HG03571 (cell line): Measurements from ENCODE around the gene TBC1D1.
"Not testable (repeated sequence)": the region's sequence is repeated elsewhere in the genome, so short reads cannot be mapped to it uniquely, and the experiment has no call there.

Experiments used
- ATAC-seq: cut with Tn5 transposase; IDR thresholded peaks from one replicate; pipeline ENCODE4 v1.9.1; 2021; ENCODE audit not compliant: unreplicated experiment

The TBC1D1 gene

GRCh38 chr4:38007645-38008044 lies 116.8 kb downstream of the TBC1D1 start:
- ATAC-seq = no peak

GRCh38 chr4:38008571-38009021 lies 117.7 kb downstream of the TBC1D1 start:
- ATAC-seq = no peak

GRCh38 chr4:38009421-38009820 lies 118.5 kb downstream of the TBC1D1 start:
- ATAC-seq = no peak

GRCh38 chr4:38009949-38010348 lies 119.1 kb downstream of the TBC1D1 start:
- ATAC-seq = no peak

GRCh38 chr4:38011511-38012162 lies 120.8 kb downstream of the TBC1D1 start:
- ATAC-seq = no peak

- no peak for ATAC-seq
Measured at GRCh38 chr4:38013461-38014366, 122.8 kb downstream of the TBC1D1 start.

GRCh38 chr4:38014421-38014852 lies 123.6 kb downstream of the TBC1D1 start:
- no peak for ATAC-seq

GRCh38 chr4:38015886-38016515 lies 125.1 kb downstream of the TBC1D1 start:
- no peak for ATAC-seq

- ATAC-seq = no peak
Measured at GRCh38 chr4:38016698-38017097, 125.8 kb downstream of the TBC1D1 start.

- ATAC-seq = no peak
Measured at GRCh38 chr4:38017609-38018008, 126.7 kb downstream of the TBC1D1 start.

GRCh38 chr4:38020386-38020785 lies 129.5 kb downstream of the TBC1D1 start:
- ATAC-seq = no peak

GRCh38 chr4:38020961-38021360 lies 130.1 kb downstream of the TBC1D1 start:
- ATAC-seq = not testable (repeated sequence)

- no peak for ATAC-seq
Measured at GRCh38 chr4:38021751-38022150, 130.9 kb downstream of the TBC1D1 start.

GRCh38 chr4:38023347-38024205 lies 132.7 kb downstream of the TBC1D1 start:
- no peak for ATAC-seq

- no peak for ATAC-seq
Measured at GRCh38 chr4:38024206-38024509, 133.3 kb downstream of the TBC1D1 start.

- ATAC-seq = no peak
Measured at GRCh38 chr4:38025665-38026064, 134.8 kb downstream of the TBC1D1 start.

GRCh38 chr4:38026158-38026740 lies 135.4 kb downstream of the TBC1D1 start:
- no peak for ATAC-seq

- ATAC-seq = no peak
Measured at GRCh38 chr4:38030023-38030422, 139.1 kb downstream of the TBC1D1 start.

GRCh38 chr4:38034986-38035882 lies 144.3 kb downstream of the TBC1D1 start:
- ATAC-seq = no peak

- ATAC-seq = no peak
Measured at GRCh38 chr4:38036548-38036947, 145.7 kb downstream of the TBC1D1 start.
